ENCODE measurements around the gene ALX4.

The ALX4 gene

DNA sequence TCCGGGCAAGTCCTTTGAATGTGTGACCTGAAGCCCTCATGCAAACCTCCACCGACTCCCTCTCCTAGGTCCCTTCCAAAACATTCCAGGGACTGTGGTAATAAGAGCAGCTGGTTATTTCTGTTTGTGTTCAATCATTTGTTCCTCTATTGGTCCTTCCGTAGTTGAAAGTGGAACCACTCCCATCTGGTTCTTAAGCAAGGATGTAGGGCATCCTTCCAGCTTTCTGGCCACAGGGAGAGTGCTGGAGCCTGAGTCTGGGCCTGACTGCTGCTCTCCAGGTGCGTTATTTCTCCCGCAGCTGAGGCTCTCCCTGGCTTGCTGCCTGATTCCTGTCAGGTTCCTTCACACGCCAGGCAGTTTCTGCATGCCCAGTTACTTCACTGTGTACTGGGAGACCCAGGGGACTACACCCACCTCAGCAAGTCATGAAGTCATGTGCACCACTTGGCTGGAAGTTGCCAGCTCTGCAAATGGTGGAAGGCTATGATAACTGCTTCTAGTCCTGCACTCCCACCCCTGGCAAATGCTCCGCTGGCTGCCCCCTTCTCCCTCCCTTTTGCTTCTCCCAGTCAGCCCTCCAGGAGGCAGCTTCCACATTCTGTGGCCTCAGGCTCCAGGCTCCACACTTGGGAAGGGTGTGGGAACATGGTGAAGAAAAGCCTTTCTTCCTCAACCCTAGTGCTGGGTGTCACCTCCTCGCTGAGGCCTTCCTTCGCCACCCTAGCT lies 4.0 kb upstream of the ALX4 start:
- peak; percentile 73 for DNase-seq

DNA sequence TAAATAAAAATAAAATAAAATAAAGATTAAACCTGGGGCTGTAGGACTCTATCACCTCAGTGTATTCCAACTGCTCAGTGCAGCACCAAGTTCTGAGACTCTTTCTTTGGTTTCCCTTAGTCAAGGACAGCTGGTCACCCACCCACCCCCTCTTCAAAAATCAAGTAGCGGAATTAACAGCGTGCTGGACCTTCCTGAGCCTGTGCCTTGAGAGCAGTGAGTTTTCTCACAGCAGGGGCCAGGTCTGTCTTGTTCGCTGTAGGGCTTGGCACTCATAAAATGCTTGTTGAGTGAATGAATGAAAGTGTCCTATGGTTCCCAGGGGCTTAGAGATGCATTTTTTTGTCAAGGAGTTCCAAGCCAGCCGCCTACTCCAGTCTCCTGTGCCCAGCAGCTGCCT lies 2.9 kb upstream of the ALX4 start:
- DNase-seq = no peak

DNA sequence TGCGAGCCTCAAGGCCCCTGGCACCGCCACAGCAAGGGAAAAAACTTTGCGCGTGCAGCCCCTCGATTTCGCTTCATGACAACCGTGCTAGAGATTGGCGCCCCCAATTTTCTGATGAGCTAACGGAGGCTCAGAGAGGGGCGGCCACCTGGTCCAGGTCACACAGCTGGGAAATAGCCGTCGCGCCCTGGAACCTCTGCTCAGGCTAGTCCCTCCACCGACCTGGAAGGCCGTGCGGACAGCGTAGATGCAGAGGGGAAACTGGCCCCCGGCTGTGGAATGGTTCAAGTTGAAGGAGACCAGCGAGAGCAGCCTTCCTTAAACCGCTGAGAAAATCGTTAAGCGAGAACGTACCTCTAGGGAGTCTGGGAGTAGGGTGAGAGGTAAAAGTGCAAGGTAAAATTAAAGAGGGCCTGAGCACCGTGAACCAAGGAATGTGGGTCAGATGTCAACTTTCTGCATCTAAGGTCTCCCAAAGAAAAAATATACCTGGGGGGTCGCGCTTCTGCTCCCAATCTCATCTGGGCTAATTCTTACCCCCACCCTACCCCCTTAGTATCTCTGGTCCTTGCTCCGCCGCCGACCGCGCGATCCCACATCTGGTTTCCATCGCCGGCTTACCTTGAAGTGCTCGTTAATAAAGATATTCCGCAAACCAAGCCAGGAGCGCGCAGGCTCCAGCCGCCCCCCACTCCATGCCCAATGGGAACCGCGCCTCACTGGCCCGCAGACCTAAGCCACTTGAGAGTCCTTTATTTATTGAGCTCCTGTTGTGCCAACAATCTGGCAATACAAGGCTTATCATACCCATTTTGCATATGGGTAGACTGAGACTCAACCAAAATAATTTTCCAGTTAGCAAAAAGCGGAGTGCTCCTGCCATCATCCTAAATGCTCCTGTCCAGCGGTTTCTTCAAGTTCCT lies 1.7 kb upstream of the ALX4 start:
- DNase-seq = no peak

DNA sequence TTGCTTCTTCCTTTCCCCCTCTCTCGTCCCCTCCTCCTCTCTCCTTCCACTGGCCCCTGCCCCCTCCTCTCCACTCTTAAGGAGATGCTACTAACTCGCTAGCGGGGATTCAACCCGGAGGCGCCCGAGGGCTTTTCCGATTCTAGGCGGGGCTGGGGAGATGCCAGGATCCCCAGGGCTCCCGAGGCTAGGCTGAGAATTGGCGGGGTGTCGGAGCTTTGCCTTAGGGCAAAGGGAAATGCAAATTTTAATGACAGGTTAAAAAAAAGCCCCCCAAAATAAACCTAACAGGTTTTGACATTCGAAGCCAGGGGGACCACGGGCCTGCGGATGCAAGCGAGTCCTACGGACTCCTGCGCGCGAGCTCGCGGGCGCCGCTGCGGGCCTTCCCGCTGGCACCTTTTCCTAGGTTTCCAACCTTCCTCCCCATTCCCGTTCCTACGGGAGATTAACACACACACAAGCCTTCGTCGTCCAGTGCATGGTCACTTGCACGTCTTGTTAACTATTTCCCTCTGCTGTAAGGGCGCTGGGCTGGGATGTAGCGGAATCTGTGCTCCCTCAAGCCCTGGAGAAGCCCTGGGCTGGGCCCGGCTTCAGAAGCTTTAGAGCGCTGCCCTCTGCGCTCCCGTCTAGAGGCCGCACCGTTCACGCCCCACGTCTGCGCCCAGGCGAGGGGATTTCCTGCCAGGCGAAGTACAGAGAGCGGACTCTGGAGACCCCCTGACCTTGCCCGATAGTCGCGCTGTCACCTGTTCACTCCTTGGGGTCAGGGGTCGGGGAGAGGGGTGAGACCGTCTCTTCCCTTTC lies 729 bp upstream of the ALX4 start:
- DNase-seq = no peak

DNA sequence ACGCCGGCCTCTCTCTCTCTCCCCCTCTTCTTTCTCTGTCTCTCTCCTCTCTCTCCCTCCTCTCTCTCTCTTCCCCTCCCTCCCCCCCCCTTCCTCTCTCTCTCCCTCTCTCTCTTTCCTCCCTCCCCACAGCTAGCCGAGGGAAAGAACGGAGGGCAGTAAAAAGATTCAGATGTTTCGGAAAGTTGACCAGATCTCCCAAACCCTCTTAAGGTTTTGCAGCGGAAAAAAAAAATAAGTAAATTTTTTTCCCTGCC lies 195 bp upstream of the ALX4 start:
- no peak for DNase-seq

DNA sequence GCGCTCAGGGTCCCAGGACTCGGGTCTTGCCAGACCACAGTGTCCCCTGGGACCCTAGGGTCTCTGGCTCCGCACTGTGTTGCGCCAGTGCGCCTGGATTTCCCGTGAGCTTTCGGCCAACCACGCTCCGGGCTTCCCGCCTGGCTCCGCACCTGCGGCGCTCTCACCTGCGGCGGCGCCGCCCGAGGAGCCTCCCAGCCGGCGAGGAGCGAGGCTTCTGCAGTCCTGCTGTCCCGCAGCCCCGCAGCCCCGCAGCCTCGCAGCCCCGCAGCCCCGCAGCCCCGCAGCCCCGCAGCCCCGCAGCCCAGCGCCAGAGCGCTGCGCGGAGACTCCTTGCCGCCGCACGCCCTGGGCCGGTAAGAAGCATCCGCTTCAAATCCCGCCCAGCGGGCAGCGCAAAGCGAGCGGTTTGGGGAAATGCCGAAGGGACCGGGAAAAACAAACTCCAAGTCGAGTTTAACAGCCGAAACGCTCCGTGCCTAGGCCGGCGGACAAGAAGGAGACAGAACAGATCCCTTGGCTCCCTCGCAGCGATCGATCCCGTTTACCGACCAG lies 939 bp downstream of the ALX4 start:
- DNase-seq = no peak

DNA sequence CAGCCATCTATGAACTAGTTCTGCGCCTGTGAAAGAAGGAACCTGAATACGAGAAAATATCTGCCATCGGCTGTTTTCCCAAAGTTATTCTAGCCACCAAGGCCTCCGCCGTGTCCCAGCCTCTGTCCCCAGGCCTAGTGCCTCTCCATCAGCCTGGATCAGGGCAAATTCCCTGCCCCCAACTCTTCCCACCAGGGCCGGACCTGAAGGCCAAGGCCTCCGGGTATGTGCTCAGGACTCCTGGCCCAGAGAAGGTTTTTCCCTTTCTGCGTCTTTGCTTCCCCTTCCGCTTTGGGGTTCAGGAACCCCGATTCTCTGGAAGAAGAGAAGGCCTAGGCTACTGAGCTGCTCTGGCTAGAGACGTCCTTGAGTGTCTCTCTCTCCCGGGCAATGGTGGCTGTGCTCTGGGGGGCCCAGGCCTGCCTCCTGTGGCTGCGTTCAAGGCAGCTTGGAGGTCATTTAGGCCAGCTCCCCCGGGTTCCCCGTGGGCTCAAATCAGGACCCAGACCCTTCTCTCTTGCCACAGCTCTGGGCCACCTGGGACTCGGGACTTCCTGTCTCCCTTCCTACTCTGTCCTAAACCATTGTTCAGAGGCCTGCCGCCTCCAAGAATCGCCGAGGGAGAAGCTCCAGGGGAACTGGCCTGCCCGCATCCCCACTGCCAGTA lies 1.6 kb downstream of the ALX4 start:
- DNase-seq = no peak

DNA sequence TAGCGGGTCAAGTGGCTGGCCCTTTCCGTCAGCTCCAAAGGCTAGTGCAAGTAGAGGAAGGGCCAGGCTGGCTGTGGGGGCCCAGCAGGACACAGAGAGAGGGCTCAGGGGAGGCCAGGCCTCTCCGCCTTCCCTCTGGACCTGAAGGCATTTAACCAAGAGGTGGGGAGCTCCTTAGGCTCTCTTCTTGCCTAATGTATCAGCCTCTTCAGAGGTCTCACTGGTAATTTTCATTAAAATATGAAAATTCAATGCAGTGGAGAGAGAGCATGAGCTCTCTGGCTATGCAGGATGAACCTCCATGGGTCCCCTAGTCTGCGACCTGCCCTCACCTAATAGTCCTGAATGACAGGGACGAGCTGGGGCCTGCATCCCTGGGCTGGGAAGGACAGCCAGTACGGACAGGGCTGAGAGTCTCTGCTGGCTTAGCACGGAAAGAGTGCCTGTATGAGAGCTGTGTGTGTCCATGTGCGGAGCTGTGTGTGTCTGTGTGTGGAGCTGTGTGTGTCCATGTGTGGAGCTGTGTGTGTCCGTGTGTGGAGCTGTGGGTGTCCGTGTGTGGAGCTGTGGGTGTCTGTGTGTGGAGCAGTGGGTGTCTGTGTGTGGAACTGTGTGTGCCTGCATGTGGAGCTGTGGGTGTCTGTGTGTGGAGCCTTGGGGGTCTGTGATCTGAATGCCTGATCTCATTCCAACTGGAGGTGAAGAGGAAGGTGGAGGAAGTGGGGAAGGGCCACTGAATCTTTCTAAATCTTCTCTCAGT lies 2.4 kb downstream of the ALX4 start:
- no peak for DNase-seq

DNA sequence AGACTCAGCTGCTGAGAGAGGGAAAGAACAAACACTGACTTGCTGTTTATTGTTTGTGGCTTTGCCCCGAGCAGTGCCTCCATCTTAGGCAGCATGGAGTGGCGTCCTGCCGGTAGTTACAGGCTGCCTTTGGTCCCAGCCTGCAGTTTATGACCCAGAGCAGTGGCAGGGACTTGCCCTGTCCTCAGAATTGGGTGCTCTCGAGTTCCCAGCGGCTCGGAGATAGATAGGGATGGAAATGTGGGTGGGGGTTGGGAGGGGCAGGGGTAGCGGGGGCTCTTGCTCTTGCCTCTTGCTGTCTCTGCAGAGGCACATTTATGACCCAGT lies 3.1 kb downstream of the ALX4 start:
- no peak for DNase-seq

DNA sequence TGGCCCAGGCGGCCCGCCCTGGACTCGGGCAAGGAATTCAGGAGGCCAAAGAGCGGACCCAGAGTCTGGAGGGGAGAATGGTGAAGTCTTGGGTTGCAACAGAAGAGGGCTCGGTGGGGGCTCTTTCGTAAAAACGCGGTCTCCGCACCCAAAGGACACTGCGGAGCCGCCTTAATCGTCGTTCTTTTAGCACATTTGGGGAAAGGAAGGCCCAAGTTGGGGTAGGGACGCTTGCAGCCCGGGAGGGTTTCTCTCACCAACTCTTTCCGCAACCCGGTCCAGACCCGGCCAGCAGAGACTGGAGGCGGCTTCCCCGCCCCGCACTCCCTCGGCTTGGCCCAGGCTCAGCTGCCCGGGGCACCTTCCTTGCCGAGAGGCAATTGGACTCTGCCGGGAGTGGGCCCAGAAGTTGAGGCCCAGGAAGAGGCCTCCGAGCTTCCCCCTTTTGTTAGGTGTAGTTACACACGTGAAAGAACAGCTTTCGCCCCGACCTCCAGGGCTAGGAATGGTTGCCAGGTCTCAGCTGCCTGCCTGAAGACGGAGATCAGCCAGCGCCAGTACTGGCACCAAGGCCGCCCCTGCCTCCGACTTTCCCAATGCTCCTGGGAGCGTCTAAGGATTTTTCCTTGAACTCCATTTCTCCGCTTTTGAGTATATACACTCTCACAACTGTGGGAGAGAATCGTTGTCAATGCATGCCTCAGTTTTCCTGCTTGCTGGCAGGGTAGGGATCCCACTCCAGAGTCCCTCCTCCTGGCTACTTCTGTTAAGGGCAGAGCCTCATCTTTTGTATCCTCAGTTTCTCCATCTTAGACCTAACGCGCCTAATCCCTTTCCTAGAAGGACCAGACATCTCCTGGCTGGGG lies 3.7 kb downstream of the ALX4 start:
- DNase-seq = no peak

DNA sequence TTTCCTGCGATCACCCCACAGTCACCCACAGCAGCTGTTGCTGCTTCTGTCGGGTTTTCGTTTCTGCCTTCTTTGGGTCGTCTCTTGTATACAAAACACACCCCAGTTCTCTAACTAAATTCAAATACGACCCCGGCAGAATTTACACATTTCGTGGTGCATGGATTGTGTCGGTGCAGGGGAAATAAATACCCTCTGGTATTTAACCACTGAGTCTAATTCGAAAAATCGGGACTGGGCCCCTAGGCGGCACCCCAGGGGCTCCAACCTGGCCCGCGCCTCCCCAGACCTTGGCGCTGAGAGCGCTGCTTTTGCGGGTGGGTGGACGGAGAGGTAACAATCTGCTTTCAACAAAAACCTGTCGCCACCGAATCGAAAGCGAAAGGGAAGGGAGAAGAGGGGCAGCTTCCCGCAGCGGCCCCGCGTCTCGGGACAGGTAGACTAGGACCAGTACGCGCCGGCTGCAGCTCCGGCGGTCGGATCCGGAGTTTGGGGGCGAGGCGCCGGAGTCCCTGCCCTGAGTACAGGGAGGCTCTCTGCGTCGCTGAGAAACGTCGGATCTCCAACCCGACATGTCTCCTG lies 4.4 kb downstream of the ALX4 start:
- no peak for DNase-seq

DNA sequence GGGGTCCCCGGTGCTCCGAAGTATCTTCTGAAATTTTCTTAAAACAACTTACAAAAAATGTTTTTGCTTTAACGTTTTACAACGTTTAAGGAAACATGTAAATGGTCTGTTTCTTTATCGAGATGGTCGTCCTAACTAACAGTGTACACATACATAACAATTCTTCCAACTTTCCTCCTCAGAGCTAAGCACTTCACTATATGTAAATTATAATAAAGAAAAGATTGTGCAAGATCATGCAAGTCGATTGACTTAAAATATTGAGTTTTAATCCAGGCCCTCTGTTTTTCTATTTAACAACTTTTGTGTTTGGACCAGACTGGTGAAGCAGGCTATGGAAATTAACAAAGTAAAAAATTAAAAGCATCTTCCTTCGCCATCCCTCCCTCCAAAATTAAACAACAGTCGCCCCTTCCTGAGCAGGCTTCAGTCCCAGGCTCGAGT lies 4.9 kb downstream of the ALX4 start:
- DNase-seq = no peak

DNA sequence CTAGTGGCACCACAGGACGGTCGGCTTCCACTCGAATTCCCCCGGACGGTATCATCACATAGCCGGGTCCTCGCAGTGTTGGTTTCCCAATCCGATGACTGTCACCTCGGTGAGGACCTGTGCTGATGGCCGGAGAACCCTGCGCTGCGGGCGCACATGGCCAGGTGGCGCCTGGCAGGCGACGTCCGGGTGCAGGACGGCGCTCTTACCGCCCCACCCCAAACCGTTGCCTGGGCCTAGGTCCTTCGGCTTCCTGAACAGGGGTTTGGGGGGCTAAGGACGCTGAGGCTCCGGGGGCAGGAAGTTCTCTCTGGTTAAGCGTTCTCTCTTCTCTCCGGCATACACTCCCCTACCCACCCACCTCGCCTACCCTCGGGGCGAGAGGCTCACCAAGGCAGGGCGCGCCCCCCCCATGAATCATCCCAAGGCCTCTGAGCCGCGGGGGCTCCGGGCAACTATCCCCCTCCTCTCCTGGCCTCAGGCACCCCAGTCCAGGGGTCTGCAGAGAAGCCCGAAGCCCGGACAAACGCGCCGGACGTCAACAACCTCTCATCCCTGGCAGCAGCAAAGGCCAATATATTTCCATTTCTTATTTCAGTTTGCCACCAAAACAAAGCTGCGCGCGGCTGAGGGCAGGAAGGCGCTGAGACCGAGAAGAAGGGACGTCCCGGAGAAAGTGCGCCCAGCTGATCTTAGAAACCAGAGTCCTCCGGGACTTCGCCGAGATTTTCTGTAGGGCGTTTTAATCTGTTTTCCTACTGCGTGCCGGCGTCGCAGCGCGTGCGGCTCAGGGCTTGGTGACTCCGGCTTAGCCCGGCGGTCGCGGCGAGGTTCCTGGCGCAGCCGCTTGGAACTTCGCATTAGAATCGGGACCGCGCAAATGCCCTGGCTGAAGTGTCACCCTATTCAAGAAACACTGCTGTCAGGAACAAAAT lies 5.6 kb downstream of the ALX4 start:
- no peak for DNase-seq

DNA sequence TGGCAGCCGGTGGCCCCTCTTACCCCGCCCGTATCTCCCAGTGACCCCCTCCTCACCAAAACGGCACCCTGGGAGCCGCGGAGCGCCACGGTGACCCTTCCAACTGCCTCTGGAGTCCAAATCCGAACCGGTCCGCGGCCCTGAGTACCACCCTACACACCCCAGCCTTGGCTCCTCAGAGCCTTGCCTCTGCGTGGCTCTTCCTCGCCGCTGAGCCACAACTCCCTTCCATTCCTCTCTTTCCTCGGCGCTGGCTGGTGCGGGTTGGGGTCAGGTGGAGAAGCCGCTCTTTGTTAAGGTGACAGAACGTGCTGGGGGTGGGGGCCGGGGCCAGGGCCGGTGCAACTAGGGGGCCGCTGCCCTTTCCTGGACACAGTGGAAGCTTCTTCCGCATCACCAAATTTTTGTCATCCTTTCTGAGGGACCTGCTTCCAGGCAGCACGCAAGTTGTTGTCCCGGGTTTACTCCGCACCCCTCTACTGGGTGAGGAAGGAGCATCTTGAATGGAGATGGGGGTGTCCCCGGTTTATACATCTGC lies 6.5 kb downstream of the ALX4 start:
- no peak for DNase-seq

DNA sequence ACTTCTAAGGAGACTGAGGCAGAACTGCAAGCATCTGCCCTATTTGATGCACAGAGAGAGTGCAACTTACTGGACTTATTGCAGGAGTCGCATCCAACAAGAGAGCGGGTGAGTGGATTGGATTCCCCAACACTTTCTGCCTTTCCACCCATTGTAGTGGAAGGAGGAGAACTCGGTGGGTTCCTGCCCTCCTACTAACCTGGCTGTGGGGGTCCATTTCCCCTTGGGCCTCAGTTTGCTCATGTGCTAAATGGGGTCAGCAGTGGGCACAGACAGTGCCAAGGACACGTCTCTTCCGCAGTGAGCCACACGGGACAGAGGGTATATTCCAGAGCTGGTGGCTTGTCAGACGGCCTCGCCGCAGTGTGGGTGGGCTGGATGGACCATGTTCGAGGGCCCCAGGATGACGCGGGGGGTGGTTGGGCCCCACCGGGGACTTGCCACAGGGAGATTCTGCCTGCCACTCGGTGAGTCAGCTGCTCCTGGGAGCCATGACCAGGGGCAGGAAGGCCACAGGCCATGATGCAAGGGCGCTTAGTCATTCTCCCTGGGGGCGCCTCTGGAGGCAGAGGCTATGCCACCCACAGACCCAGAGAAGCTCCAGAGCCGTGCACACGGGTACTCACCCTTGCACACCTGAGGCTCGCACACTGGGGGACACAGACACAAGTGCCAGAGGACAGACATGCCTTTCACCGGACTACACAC lies 8.2 kb downstream of the ALX4 start:
- no peak for DNase-seq

DNA sequence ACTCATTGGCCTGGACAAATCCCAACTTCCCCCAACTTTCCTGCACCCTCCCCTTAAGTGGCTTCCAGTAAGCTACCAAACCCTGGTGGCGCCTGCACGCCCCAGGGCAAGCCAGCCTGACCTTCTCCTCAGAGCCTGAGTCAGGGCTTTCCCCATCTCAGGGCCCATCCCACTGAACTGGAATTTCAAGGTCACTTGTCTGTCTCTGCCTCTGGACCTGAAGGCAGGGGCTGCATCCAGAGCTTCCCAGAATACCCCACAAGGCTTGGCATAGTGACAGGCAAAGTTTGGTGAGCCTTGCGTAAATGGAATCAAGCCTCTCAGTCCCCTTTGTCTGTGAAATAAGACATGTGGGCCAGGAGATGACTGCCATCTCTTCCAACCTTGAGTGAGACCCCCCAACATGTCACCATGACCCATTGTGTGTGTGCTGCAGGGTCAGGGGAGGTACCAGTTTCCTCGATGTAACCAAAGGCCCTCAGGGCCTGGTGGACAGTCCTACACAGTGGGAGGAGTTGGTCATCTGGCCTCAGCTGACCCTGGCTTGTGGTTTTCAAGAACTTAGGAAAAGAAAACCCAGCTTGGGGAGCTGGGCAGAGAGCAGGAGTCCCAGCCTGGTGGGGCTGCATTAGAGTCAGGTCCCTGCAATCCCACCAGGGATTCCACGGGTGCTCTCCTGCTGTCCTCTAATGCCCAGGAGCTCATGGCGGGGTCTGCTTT lies 8.9 kb downstream of the ALX4 start:
- DNase-seq = no peak

DNA sequence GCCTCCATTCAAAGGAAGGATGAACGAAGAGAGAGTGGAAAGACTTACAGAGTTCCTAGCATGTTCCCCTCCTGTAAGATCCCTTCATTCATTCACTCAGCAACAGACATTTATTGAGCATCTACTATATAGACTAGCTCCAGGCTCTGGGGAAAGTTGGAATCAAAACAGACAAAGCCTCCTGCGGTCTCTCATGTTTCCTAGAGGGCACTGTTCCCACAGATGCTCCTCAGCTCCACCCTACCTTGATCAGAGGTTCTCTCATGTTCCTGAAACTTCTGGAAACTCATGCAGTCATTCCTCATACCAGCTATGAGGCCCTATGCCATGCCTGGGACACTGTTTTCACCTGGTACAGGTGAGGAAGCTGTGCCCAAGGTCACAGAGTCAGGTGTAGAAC lies 11.1 kb downstream of the ALX4 start:
- no peak for DNase-seq

DNA sequence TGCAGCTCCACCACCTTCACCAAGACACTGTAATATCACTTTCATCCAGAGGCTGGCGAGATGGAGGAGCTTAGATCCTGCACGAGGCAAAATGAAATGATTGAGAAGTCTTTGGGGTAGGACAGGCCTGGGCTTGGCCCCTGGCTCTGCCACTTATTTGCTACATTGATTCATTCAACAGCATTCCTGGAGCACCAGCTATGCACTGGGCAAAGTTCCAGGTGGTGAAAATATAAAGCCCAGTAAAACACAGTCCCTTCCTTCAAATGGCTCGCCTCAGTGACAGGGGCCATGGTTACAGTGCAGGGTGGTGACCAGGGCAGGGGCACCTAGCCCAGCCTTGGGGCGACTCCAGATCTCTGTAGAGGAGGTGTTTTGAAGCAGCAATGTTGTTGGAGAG lies 19.7 kb downstream of the ALX4 start:
- no peak for DNase-seq

Data from NCI-H2171 treated with DMSO at 0.1 percent for 48 hours (cell line).